HepG2 (cell line): ENCODE results near the gene SS18L1. TPM values are rescaled to one million over a fixed set of nuclear protein-coding genes. Genes with fewer than 3 reads are reported as not detected.

Experiments
- MED8 ChIP-seq: sonication (generic); formaldehyde crosslinking; IDR thresholded peaks from 2 replicates; pipeline ENCODE4 v1.8.1; 2023; ENCODE audit warnings: mild to moderate bottlenecking, missing genetic modification reagents; ENCODE audit not compliant: insufficient replicate concordance
- MXD1 ChIP-seq: sonication (generic); formaldehyde crosslinking; IDR thresholded peaks from 2 replicates; pipeline ENCODE4 v1.4.0; 2020; ENCODE audit warnings: mild to moderate bottlenecking, missing genetic modification reagents
- NRL ChIP-seq: sonication (generic); formaldehyde crosslinking; IDR thresholded peaks from 2 replicates; pipeline ENCODE4 v1.5.0; 2020; ENCODE audit warnings: missing genetic modification reagents, mild to moderate bottlenecking, moderate library complexity, borderline replicate concordance
- POLR2A ChIP-seq, 2 experiments: IDR thresholded peaks; 2 replicates each; pipeline ENCODE4 v1.6.1; 2011; ENCODE audit warnings: low read depth in 2 of 2, low read length in 2 of 2, mild to moderate bottlenecking in 1 of 2, moderate library complexity in 1 of 2; ENCODE audit not compliant: insufficient read depth in 1 of 2
- TAF1 ChIP-seq: sonication (generic); formaldehyde crosslinking; IDR thresholded peaks from 2 replicates; pipeline ENCODE4 v1.4.0; 2020; ENCODE audit warnings: missing genetic modification reagents
- ZBTB2 ChIP-seq: sonication (generic); formaldehyde crosslinking; IDR thresholded peaks from 2 replicates; pipeline ENCODE4 v1.8.0; 2022; ENCODE audit warnings: low read depth, missing genetic modification reagents
- ZBTB25 ChIP-seq: IDR thresholded peaks from 2 replicates; pipeline ENCODE4 v1.6.1; 2018; ENCODE audit warnings: missing genetic modification reagents
- ZBTB39 ChIP-seq: sonication (generic); formaldehyde crosslinking; IDR thresholded peaks from 2 replicates; pipeline ENCODE4 v1.5.0; 2020; ENCODE audit warnings: missing genetic modification reagents
- ZC3H13 ChIP-seq: sonication (generic); formaldehyde crosslinking; IDR thresholded peaks from 2 replicates; pipeline ENCODE4 v1.8.1; 2023; ENCODE audit warnings: mild to moderate bottlenecking, missing genetic modification reagents, moderate library complexity
- ZFX ChIP-seq: sonication (generic); formaldehyde crosslinking; IDR thresholded peaks from 2 replicates; pipeline ENCODE4 v1.4.0; 2020; ENCODE audit warnings: mild to moderate bottlenecking, low read depth, missing genetic modification reagents, moderate library complexity
- ZNF235 ChIP-seq: sonication (generic); formaldehyde crosslinking; IDR thresholded peaks from 2 replicates; pipeline ENCODE4 v1.8.1; 2023; ENCODE audit warnings: mild to moderate bottlenecking, missing genetic modification reagents, borderline replicate concordance
- ZNF547 ChIP-seq: sonication (generic); formaldehyde crosslinking; IDR thresholded peaks from 2 replicates; pipeline ENCODE4 v1.5.1; 2020; ENCODE audit warnings: mild to moderate bottlenecking, missing genetic modification reagents
- ZNF891 ChIP-seq: sonication (generic); formaldehyde crosslinking; IDR thresholded peaks from 2 replicates; pipeline ENCODE4 v1.5.0; 2020; ENCODE audit warnings: mild to moderate bottlenecking, missing genetic modification reagents
- polyA plus RNA-seq, 8 experiments: library from polyadenylated mRNA; depleted of rRNA in 3 of 8; stranded (reverse) in 7 of 8; unstranded in 1 of 8; fragments of >200 nt; fragmentation: Illumina TruSeq in 4 of 8; extraction: Trizol in 4 of 8; gene quantifications; 2 replicates each; pipeline versions ENCODE4 v1.2.1 to v1.2.3, GENCODE V29; 2011 to 2016; ENCODE audit warnings: low read depth in 4 of 8, missing spikeins in 1 of 8, mixed read lengths in 1 of 8; ENCODE audit not compliant: insufficient read depth in 1 of 8
- total RNA-seq, 5 experiments: library from RNA; depleted of rRNA; stranded (reverse); fragments of >200 nt; fragmentation: Illumina TruSeq; extraction: Trizol; gene quantifications; 2 replicates each; pipeline ENCODE4 v1.2.3, GENCODE V29; 2016; ENCODE audit warnings: low read depth in 1 of 5
- TF ChIP-seq, protein P1 (sequence below): sonication (generic); formaldehyde crosslinking; IDR thresholded peaks from 2 replicates; pipeline ENCODE4 v1.5.0; 2020; ENCODE audit warnings: mild to moderate bottlenecking, missing genetic modification reagents, borderline replicate concordance
- TF ChIP-seq, protein P2 (sequence below): sonication (generic); formaldehyde crosslinking; IDR thresholded peaks from 2 replicates; pipeline ENCODE4 v1.5.1; 2020; ENCODE audit warnings: missing genetic modification reagents, mild to moderate bottlenecking, borderline replicate concordance

Gene SS18L1
- total and polyA plus RNA-seq, 2 of the 13 experiments (the other 11 are each of a cell fraction or from before 2014, with no cell fraction given): 17.8 to 27.6 TPM

- TF ChIP-seq ZBTB2 (CRISPR knock-in tag) (0 out of 2 replicates have a peak, but pooled peaks have one; percentile 24), ZFX (0 out of 2 replicates have a peak, but pooled peaks have one; percentile 11), ZBTB25 (CRISPR knock-in tag) (0 out of 2 replicates have a peak, but pooled peaks have one; percentile 1), TAF1 (CRISPR knock-in tag) (0 out of 2 replicates have a peak, but pooled peaks have one; percentile 30), NRL (CRISPR knock-in tag) (0 out of 2 replicates have a peak, but pooled peaks have one; percentile 53), MXD1 (CRISPR knock-in tag) (0 out of 2 replicates have a peak, but pooled peaks have one; percentile 17), ZNF547 (CRISPR knock-in tag) (0 out of 2 replicates have a peak, but pooled peaks have one; percentile 28), ZC3H13 (CRISPR knock-in tag) (peak; percentile 86), ZNF891 (CRISPR knock-in tag) (peak; percentile 50; the same call in 1 of the 2 replicates), POLR2A (IDR thresholded peaks at IDR 0.05; ENCODE audit: insufficient read depth in 1 of 2, low read depth in 2 of 2, low read length in 2 of 2) (peak; percentile 24 to 50; a peak in 2 of 4 replicates), ZNF235 (CRISPR knock-in tag) (0 out of 2 replicates have a peak, but pooled peaks have one; percentile 35), MED8 (CRISPR knock-in tag) (peak; percentile 5), ZBTB39 (CRISPR knock-in tag) (no peak)
- TF ChIP-seq, protein P1, sequence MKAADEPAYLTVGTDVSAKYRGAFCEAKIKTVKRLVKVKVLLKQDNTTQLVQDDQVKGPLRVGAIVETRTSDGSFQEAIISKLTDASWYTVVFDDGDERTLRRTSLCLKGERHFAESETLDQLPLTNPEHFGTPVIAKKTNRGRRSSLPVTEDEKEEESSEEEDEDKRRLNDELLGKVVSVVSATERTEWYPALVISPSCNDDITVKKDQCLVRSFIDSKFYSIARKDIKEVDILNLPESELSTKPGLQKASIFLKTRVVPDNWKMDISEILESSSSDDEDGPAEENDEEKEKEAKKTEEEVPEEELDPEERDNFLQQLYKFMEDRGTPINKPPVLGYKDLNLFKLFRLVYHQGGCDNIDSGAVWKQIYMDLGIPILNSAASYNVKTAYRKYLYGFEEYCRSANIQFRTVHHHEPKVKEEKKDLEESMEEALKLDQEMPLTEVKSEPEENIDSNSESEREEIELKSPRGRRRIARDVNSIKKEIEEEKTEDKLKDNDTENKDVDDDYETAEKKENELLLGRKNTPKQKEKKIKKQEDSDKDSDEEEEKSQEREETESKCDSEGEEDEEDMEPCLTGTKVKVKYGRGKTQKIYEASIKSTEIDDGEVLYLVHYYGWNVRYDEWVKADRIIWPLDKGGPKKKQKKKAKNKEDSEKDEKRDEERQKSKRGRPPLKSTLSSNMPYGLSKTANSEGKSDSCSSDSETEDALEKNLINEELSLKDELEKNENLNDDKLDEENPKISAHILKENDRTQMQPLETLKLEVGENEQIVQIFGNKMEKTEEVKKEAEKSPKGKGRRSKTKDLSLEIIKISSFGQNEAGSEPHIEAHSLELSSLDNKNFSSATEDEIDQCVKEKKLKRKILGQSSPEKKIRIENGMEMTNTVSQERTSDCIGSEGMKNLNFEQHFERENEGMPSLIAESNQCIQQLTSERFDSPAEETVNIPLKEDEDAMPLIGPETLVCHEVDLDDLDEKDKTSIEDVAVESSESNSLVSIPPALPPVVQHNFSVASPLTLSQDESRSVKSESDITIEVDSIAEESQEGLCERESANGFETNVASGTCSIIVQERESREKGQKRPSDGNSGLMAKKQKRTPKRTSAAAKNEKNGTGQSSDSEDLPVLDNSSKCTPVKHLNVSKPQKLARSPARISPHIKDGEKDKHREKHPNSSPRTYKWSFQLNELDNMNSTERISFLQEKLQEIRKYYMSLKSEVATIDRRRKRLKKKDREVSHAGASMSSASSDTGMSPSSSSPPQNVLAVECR: peak; percentile 30; the same call in 1 of the 2 replicates
- TF ChIP-seq, protein P2, sequence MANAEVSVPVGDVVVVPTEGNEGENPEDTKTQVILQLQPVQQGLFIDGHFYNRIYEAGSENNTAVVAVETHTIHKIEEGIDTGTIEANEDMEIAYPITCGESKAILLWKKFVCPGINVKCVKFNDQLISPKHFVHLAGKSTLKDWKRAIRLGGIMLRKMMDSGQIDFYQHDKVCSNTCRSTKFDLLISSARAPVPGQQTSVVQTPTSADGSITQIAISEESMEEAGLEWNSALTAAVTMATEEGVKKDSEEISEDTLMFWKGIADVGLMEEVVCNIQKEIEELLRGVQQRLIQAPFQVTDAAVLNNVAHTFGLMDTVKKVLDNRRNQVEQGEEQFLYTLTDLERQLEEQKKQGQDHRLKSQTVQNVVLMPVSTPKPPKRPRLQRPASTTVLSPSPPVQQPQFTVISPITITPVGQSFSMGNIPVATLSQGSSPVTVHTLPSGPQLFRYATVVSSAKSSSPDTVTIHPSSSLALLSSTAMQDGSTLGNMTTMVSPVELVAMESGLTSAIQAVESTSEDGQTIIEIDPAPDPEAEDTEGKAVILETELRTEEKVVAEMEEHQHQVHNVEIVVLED (CRISPR knock-in tag): 0 out of 2 replicates have a peak, but pooled peaks have one; percentile 1
Measured at GRCh38 chr20:62137478-62138203, 5.9 kb upstream of the SS18L1 start (continued).
